ENCODE results near the gene MANF.

GRCh38 chr3:51384055-51384725 lies 901 bp upstream of the MANF start:
- TF ChIP-seq POLR2A (IDR thresholded peaks at IDR 0.05; ENCODE audit: low read length) (no peak), GATA1 (IDR thresholded peaks at IDR 0.05; ENCODE audit: low read depth, low read length) (no peak)
